GM23338 (cell line): Measurements from ENCODE around the gene KLRK1.
"Not testable (repeated sequence)": the region's sequence is repeated elsewhere in the genome, so short reads cannot be mapped to it uniquely, and the experiment has no call there.

ENCODE experiments used
- CTCF ChIP-seq, 2 experiments: fragments of 200-600 bp in 1 of 2; sonication (generic) in 1 of 2; conservative IDR thresholded peaks; 2 replicates each; pipeline versions ENCODE4 v1.5.1 to v1.6.1; 2016 to 2017; ENCODE audit warnings: antibody characterized with exemption in 2 of 2, low read depth in 2 of 2, mild to moderate bottlenecking in 2 of 2, moderate library complexity in 1 of 2
- TF ChIP-seq, protein P1 (sequence below): IDR thresholded peaks from one replicate; pipeline ENCODE4 v1.6.1; 2018; ENCODE audit warnings: antibody characterized with exemption; ENCODE audit not compliant: unreplicated experiment

GRCh38 chr12:10425938-10426337, 36.1 kb upstream of the KLRK1 start:
- not testable (repeated sequence) for TF ChIP-seq CTCF (conservative IDR thresholded peaks at IDR 0.05; ENCODE audit: low read depth in 2 of 2)
- TF ChIP-seq, protein P1, sequence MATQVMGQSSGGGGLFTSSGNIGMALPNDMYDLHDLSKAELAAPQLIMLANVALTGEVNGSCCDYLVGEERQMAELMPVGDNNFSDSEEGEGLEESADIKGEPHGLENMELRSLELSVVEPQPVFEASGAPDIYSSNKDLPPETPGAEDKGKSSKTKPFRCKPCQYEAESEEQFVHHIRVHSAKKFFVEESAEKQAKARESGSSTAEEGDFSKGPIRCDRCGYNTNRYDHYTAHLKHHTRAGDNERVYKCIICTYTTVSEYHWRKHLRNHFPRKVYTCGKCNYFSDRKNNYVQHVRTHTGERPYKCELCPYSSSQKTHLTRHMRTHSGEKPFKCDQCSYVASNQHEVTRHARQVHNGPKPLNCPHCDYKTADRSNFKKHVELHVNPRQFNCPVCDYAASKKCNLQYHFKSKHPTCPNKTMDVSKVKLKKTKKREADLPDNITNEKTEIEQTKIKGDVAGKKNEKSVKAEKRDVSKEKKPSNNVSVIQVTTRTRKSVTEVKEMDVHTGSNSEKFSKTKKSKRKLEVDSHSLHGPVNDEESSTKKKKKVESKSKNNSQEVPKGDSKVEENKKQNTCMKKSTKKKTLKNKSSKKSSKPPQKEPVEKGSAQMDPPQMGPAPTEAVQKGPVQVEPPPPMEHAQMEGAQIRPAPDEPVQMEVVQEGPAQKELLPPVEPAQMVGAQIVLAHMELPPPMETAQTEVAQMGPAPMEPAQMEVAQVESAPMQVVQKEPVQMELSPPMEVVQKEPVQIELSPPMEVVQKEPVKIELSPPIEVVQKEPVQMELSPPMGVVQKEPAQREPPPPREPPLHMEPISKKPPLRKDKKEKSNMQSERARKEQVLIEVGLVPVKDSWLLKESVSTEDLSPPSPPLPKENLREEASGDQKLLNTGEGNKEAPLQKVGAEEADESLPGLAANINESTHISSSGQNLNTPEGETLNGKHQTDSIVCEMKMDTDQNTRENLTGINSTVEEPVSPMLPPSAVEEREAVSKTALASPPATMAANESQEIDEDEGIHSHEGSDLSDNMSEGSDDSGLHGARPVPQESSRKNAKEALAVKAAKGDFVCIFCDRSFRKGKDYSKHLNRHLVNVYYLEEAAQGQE: not testable (repeated sequence)
